Right atrium auricular region (tissue), 2 donors: ENCODE measurements around the gene SLC1A3. TPM values are rescaled to one million over a fixed set of nuclear protein-coding genes. Genes with fewer than 3 reads are reported as not detected.

Source experiments
- DNase-seq: peaks from one replicate; pipeline ENCODE4 v3.0.0-alpha.2; 2019; ENCODE audit warnings: low spot score
- H3K27ac ChIP-seq, 2 donors: fragments of 200-600 bp; sonication (generic); 1 replicate in 1 of 2; 2 replicates in 1 of 2; pipeline ENCODE4 v1.5.1; 2016 to 2019
- H3K27me3 ChIP-seq, 2 donors: fragments of 200-600 bp; sonication (generic); one replicate each; pipeline versions ENCODE4 v1.5.1 to v1.6.0; 2017 to 2019
- H3K36me3 ChIP-seq: fragments of 200-600 bp; sonication (generic); one replicate; pipeline ENCODE4 v1.5.1; 2016
- H3K4me1 ChIP-seq, 2 donors: fragments of 200-600 bp; sonication (generic); one replicate each; pipeline versions ENCODE4 v1.5.1 to v1.6.0; 2017 to 2019
- H3K4me3 ChIP-seq, 2 donors: fragments of 200-600 bp; sonication (generic); 1 replicate in 1 of 2; 2 replicates in 1 of 2; pipeline ENCODE4 v1.5.1; 2017 to 2019; ENCODE audit warnings: mild to moderate bottlenecking in 1 of 2, moderate library complexity in 1 of 2
- H3K9me3 ChIP-seq, 2 donors: fragments of 200-600 bp; sonication (generic); one replicate each; pipeline ENCODE4 v1.5.1; 2019
- total RNA-seq, 2 donors: library from RNA; depleted of rRNA; stranded (reverse); fragments of >200 nt; gene quantifications; one replicate each; pipeline ENCODE4 v1.1.0, GENCODE V29; 2016
- TF ChIP-seq, protein P1 (sequence below), 2 donors: fragments of 200-600 bp; sonication (generic); IDR thresholded peaks; one replicate each; pipeline ENCODE4 v1.5.1; 2019; ENCODE audit warnings: antibody characterized with exemption in 2 of 2

Gene SLC1A3
- total RNA-seq, 2 donors from 2014 or later, result 31.8 to 50.9 TPM

DNA sequence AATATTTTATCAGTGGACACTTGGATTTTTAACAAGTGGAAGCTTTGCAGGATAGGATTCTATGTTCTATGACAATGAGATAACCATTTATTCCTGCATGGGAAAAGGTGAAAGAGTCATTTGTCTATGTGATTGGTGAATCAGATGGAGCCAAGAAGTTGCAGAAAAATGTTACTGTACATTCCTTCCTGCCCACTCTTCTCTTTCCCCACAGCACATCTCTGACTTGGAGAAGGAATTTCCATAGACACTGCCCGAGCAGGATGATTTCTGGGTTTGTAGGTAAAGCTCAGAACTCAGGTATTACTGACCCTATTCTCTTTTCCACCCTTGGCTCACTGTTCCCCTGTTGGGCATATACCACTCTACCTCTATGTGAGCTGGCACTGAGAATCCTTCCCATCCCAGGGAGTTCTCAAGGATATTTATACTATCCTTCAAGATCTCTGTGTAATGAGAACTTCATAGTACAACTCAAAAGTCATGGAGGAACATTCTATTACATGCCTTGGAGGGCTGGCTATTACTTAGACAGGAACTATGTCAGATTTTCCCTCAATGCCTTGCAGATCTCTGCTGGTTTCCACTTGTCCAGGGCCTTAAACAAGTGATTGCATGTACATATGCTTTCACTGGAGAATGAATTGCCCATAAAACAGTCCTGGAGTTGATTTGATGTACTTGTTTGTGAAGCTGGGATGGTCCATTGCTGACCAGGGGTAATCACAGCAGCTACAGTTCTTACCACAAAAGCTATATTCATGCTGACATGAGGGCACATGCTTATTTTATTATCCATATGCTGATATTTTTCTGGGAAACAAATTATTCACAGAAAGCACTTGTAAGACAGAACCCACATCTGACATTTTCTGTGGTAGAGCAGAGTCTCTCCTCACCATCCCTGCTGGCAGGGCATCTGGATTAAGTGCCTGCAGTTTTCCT is 24.1 kb downstream of the SLC1A3 start:
- no peak for DNase-seq
- Histone ChIP-seq H3K9me3 (no peaks in the 10 kb centered on the region), H3K4me1 (peaks cover 0 to 9% of the 10 kb centered on the region in 2 donors), H3K4me3 (no peak overlapping the region), H3K27me3 (no peaks in the 10 kb centered on the region), H3K36me3 (peaks cover 12% of the 10 kb centered on the region), H3K27ac (no peak overlapping the region)
- TF ChIP-seq, protein P1, sequence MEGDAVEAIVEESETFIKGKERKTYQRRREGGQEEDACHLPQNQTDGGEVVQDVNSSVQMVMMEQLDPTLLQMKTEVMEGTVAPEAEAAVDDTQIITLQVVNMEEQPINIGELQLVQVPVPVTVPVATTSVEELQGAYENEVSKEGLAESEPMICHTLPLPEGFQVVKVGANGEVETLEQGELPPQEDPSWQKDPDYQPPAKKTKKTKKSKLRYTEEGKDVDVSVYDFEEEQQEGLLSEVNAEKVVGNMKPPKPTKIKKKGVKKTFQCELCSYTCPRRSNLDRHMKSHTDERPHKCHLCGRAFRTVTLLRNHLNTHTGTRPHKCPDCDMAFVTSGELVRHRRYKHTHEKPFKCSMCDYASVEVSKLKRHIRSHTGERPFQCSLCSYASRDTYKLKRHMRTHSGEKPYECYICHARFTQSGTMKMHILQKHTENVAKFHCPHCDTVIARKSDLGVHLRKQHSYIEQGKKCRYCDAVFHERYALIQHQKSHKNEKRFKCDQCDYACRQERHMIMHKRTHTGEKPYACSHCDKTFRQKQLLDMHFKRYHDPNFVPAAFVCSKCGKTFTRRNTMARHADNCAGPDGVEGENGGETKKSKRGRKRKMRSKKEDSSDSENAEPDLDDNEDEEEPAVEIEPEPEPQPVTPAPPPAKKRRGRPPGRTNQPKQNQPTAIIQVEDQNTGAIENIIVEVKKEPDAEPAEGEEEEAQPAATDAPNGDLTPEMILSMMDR (IDR thresholded peaks at IDR 0.05), result no peak

DNA sequence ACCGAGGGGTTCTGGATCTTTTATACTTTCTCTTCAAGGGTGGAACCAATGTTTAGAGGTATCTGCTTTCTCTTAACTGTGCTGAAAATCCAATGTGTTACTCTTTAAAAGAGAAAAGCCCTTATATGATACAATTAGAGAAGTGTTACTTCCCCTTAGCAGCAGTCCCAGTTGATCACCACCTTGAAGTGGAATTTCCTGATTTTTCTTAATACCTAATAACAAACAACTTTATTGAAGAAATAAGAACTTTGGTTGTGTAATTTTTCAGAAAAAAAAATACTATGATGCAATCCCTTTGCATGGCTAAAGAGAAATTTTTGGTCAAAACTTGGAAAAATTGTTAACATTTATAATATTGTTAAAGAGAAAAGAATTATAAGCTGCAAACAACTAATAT is 24.7 kb downstream of the SLC1A3 start:
- no peaks in the 10 kb centered on the region for H3K27me3 ChIP-seq
- DNase-seq, result no peak
- peaks cover 0 to 9% of the 10 kb centered on the region in 2 donors for H3K4me1 ChIP-seq
- H3K27ac ChIP-seq, result no peak overlapping the region
- H3K9me3 ChIP-seq, result no peaks in the 10 kb centered on the region
- peaks cover 13% of the 10 kb centered on the region for H3K36me3 ChIP-seq
- no peak overlapping the region for H3K4me3 ChIP-seq
- TF ChIP-seq, protein P1 (IDR thresholded peaks at IDR 0.05), result no peak

DNA sequence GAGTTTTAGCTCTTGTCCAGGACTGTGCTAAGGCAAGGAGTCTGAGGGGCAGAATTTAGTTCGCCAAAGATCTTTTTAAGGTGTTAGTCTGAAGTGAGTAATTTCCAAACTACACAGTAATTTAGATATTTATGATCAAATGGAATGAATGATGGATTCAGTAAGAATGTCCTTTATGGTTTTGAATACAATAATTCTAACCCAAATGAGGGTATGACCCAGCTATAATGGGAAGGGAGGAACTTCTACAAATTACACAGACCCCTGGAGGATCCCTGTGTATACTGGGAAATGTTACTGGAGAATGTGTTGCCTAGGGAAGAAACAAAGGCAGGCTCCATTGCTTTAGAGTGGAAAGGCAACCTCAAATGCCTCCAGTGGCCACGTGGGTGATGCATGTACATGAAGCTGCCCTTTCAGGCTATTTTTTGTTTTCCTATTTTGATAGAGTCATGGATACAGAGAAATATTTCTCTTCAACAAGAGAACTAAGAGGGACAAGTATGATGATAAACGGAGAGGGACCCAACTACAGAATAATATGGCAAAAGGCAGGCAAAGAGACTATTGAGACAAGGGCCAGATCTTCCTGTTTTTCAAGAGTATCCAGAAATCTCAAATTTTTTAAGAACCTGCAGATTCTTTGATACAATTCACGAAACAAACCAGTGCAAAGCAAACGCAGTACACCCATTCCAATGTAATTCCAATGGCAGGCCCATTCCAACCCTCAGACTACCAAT is 25.4 kb downstream of the SLC1A3 start:
- Histone ChIP-seq H3K36me3 (peaks cover 13% of the 10 kb centered on the region), H3K9me3 (no peaks in the 10 kb centered on the region), H3K27ac (no peak overlapping the region), H3K4me1 (peaks cover 0 to 9% of the 10 kb centered on the region in 2 donors), H3K4me3 (no peak overlapping the region), H3K27me3 (no peaks in the 10 kb centered on the region)
- TF ChIP-seq, protein P1 (IDR thresholded peaks at IDR 0.05), result no peak
- no peak for DNase-seq

DNA sequence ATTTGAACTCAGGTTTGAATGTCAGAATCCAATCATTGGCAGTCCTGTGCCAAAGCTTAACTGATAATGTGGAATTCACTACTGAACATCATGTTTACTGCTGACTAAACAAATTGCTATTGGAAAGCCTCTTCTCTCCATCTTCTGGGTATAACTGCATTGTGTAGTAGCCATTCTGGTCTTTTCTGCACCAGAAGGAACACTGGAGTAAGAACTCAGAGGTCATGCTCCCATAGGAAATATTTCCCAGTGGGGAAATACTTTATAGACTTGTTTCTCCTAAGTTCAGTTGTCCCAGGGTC is 25.9 kb downstream of the SLC1A3 start:
- Histone ChIP-seq H3K4me1 (peaks cover 0 to 9% of the 10 kb centered on the region in 2 donors), H3K27ac (no peak overlapping the region), H3K36me3 (peaks cover 13% of the 10 kb centered on the region), H3K9me3 (no peaks in the 10 kb centered on the region), H3K4me3 (no peak overlapping the region), H3K27me3 (no peaks in the 10 kb centered on the region)
- DNase-seq, result no peak
- TF ChIP-seq, protein P1 (IDR thresholded peaks at IDR 0.05), result no peak

DNA sequence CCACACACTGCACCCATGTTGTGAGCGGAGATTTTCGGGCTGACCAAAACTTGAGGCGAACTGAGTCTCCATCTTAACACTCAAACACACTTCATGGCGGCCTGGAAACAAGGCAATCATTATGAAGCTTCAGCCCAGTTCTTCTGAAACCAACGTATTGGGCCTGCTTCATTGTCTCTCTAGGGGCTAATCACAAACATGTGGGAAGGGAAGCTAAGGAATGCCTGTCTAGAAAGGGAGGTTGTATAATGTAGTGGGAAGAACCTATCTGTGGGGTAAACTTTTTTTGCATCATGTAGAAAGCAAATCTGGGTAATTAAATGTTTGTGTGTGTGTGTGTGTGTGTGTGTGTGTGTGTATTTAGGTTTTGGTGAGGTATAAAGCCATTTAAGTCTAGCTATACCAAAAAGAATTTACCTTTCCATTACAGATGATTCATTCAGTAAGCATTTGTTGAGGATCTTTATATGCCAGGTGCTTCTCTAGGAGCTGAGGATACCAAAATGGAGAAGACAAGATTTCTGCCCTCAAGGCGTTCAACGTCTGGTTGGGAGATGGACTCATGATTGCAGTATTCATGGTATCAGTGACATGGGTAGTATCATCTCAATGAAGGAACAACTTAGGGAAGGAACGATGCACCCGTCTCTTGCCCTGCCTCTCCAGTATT is 29.4 kb downstream of the SLC1A3 start:
- H3K9me3 ChIP-seq, result no peaks in the 10 kb centered on the region
- no peaks in the 10 kb centered on the region for H3K27me3 ChIP-seq
- peaks cover 0 to 3% of the 10 kb centered on the region in 2 donors for H3K4me1 ChIP-seq
- H3K27ac ChIP-seq, result no peak overlapping the region
- no peak overlapping the region for H3K4me3 ChIP-seq
- TF ChIP-seq, protein P1 (IDR thresholded peaks at IDR 0.05), result no peak
- H3K36me3 ChIP-seq, result peaks cover 6% of the 10 kb centered on the region
- no peak for DNase-seq
